GM21515 (cell line): ENCODE results near the gene MOB3A.
"Not testable (repeated sequence)": the region's sequence is repeated elsewhere in the genome, so short reads cannot be mapped to it uniquely, and the experiment has no call there.

ENCODE experiments used
- ATAC-seq: cut with Tn5 transposase; IDR thresholded peaks from one replicate; pipeline ENCODE4 v1.9.1; 2021; ENCODE audit not compliant: unreplicated experiment

Gene MOB3A

DNA sequence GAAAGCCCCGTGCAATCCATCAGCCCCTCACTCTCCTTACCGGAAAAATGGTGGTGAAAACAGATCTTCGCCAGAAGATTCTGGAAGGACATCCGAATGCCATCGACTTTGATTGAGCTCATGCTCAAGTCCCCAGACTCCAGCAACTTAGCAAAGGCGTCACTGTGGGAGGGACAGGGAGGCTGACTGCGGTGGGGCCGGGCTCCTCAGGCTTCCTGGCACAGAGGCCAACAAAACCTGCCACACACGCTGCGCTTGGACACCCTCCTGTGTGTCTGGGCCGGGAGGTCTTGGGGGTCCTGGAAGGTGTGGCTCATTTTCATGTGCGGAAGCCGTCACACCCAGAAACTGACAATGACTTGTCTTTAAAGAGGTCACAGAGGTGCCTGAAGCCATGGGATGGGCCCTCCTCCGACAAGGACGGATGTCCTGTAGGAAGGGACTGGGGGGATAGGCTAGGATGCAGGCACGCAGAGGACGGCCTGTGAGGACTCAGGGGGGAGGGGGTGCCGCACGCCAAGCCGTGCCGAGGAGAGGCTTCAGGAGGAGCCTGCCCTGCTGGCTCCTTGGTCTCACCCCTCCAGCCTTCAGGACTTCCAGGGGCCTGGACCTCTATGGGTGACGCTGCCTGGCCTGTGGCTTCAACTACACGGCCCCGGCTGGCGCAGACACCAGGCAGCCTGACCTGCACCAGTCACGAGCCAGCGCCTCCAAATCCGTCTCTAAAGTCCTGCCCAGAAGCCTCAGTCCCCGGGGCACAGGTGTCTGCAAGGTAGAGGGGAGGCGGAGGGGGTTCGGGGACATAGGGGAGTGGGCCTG, 13.1 kb upstream of the MOB3A start:
- no peak for ATAC-seq

- no peak for ATAC-seq
Measured at GRCh38 chr19:2108251-2109016, 12.3 kb upstream of the MOB3A start.

- ATAC-seq, result no peak
Measured at GRCh38 chr19:2103045-2103707, 7.0 kb upstream of the MOB3A start.

DNA sequence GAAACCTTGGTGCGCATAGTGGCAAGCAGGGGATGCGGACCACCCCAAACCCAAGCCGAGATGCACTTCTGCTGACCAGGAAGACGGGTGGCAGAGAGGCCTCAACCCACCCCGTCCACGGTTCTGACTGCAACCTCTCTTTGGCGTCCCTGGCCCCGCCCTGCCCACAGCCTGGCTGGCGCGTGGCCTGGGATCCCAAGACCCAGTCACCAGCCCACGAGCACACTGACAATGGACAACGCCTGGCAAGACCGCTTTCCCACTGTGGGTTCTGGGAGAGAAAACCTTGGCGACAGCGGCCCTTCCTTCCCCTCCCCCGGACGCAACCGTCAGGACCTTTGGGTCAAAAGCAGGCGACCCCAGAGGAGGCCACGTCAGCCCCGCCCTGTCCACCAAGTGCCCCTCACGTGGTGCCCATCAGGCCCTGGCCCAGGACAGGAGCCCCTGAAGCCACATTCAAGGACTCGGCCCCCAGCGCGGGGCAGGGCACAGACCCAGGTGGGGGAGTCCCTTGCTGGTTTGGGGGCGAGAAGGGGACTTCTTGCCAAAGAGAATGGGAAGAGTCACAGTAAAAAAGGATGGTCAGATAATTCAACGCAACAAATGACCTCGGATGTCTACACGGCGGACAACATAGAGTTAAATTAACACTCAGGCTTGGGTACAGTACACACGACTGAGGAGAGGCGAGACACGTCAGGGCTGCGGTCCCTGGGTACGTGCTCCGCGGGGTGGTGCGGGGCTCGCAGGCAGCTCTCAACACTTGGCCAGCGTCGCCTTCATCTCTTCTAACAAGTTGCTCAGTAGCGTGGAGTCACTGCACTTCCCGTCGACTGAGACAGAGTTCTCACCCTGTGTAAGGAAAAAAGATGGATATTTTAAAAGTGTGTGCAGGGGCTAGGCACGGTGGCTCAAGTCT, 5.5 kb upstream of the MOB3A start:
- no peak for ATAC-seq

GRCh38 chr19:2100719-2101061, 4.6 kb upstream of the MOB3A start:
- no peak for ATAC-seq

GRCh38 chr19:2099937-2100718, 4.0 kb upstream of the MOB3A start:
- no peak for ATAC-seq

DNA sequence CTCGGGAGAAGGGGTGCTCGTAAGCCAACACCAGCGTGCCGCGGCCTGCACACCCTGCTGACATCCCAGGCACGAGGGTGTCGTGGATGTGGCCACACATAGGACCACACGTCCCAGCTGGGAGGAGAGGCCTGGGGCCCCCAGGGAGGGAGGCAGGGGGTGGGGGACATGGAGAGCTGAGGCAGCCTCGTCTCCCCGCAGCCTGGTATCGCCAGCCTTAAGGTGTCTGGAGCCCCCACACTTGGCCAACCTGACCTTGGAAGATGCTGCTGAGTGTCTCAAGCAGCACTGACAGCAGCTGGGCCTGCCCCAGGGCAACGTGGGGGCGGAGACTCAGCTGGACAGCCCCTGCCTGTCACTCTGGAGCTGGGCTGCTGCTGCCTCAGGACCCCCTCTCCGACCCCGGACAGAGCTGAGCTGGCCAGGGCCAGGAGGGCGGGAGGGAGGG, 3.0 kb upstream of the MOB3A start:
- ATAC-seq, result no peak

- no peak for ATAC-seq
Measured at GRCh38 chr19:2097886-2098327, 1.8 kb upstream of the MOB3A start.

DNA sequence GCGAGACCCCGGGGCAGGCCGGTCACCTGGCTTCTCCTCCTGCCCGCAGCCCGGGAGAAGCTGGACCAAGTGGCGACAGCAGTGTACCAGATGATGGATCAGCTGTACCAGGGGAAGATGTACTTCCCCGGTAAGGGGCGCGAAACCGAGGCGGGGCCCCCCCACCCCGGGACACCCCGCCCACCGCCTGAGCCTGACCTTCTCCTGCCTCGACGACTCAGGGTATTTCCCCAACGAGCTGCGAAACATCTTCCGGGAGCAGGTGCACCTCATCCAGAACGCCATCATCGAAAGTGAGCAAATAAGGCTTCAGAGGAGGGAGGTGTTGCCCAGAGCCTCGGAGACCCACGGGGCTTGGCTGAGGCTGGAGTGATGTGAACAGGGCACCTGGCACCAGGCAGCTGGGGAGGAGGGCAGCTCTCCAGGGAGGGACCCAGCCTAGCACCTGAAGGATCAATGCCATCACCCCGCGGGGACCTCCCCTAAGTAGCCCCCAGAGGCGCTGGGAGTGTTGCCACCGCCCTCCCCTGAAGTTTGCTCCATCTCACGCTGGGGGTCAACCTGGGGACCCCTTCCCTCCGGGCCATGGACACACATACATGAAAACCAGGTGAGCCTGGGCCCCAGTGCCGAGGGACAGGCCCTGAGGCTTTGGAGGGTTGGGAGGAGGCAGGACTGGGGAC, 1.2 kb upstream of the MOB3A start:
- ATAC-seq, result no peak

DNA sequence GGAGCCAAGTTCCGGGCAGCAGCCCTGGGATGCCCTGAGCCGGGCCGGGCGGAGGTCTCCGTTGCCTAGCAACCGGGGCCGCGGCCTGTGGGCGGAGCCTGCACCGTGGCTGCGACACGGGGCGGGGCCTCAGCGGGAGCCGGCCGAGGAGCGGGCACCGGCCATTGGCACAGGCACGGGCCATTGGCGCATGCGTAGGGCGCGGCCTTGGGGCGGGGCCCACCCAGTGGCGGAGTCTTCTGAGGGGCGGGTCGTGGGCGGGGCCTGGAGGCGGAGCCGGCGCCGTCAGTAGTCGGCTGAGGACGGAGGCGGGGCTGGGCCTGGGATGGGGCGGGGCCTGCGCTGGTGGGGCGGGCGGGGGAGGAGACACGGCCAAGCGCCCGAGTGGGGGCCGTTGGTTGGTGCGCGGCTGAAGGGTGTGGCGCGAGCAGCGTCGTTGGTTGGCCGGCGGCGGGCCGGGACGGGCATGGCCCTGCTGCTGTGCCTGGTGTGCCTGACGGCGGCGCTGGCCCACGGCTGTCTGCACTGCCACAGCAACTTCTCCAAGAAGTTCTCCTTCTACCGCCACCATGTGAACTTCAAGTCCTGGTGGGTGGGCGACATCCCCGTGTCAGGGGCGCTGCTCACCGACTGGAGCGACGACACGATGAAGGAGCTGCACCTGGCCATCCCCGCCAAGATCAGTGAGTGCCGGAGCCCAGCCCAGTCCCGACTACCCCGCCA, 515 bp upstream of the MOB3A start, which contains the start of gene IZUMO4:
Gene IZUMO4 (plus strand): TSS at position 436 of the 723 bp plus-strand sequence. CDS start 31 bp downstream, at position 467.
- ATAC-seq, result peak; percentile 50

GRCh38 chr19:2091926-2092525, 4.1 kb downstream of the MOB3A start:
- ATAC-seq, result not testable (repeated sequence)

DNA sequence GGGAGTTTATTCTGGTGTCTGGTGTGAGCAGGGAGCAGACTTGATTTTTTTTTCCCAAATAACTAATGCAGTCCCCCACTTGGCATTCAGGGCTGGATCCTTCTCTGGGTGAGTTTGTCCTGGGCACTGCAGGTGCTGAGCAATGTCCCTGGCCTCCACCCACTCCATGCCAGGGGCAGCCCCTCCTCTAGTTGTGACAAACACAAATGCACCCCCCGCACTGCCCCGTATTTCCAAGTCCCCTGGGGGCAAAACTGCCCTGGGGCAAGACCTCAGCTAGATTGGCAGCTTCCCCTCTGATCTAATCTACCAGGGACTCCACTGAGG, 6.4 kb downstream of the MOB3A start:
- ATAC-seq, result no peak

GRCh38 chr19:2089001-2089711, 7.0 kb downstream of the MOB3A start:
- no peak for ATAC-seq

DNA sequence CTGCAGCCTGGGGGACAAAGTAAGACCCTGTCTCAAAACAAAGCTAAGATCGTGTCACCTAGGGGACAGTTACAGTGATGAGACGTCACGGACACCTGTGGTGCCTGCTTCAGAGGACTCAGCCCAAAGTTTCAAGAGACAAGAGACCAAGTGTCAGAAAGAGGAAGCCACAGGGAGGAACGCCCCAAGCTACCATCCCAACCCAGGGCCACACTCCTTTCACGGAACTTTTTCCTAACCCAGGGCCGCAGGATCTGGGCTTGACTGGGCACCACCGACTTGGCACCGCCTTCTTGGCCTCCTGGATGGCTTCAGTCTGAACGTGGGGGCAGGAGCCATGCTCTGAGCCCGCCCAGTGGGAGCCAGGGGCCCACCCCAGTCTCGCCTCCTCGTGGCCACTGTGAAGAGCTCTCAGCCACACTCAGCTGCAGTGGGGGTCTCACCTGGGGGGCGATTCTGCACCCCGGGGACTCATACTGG, 8.5 kb downstream of the MOB3A start:
- no peak for ATAC-seq

GRCh38 chr19:2086695-2087620, 9.2 kb downstream of the MOB3A start:
- ATAC-seq, result not testable (repeated sequence)

DNA sequence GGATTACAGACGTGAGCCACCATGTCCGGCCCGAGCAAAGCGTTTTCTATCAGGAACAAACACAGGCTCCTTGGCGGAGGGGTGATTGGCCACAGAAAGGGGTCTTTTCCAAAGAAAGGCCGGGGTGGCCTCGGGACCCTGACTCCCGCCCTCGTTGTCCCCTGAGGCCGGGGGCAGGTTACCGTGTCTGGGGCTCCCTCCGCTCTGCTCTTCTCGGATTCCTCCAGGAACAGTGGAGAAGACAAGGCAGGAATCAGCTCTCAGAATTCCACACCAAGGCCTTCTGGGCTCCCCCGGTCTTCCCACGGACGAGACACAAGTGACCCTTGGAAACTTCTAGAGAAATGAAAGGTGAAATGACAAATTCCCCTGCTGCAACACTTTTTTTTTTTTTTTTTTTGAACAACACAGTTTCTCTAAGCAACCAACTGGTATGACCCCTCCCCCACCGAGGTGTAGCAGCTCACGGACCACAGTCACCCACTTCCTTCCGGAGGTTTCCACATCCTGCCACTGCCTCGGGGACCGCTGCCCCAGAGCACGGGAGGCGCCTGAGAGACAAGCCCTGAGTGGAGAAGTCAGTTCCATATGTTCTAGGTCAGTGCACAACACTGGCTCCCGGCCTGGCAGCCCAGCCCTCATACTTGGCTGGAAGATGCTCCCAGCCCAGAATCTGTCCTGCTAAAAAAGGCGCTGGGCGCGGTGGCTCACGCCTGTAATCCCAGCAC, 11.0 kb downstream of the MOB3A start:
- ATAC-seq, result peak; percentile 39
